ENCODE data around the gene PRKCA. TPM values are rescaled to one million over a fixed set of nuclear protein-coding genes. Genes with fewer than 3 reads are reported as not detected.

PRKCA gene
- total and polyA plus RNA-seq, 12 donors, result 1.6 to 27.6 (median 10.5) TPM

DNA sequence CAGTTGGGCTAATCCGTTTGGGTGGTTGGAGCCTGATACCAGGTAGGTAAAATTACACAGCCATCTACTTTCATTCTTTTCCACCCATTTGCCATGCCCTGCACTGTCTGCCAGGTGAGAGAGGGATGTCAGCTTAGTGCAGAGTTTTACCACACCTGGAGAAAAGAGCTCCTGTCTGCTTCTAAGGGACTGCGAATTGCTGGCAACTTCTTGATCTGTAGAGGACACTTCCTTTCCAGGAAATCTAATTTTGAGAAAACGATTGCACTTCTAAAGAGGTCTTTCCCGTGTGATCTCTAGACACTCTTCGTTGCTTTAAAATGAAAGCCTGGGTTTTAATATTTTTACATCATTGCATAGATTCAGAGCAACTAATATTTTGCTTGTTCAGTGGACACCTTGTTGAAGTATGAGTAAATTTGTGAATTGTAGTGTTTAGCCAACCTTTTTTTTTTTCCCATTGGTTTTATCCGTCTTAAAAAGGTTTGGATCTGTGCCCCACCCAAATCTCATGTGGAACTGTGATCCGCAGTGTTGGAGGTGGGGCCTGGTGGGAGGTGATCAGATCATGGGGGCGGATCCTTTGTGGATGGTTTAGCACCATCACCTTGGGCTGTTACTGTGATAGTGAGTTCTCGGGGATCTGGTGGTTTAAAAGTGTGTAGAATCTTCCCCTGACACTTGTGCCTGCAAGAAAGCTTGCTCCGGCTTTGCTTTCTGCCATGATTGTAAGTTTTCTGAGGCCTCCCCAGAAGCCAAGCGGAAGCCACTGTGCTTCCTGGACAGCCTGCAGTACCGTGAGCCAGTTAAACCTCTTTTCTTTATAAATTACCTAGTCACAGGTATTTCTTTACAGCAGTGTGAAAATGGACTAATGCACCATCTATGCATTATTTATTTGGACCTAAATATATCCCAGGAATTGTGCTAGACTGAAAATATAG, 104.6 kb downstream of the PRKCA start:
- intact Hi-C loops (cut with DNase I), result no loop called here
- Histone ChIP-seq H3K27me3 (no peaks in the 10 kb centered on the region), H3K4me1 (peaks cover 0 to 38% (median 12%) of the 10 kb centered on the region in 9 donors), H3K36me3 (no peaks in the 10 kb centered on the region), H3K27ac (no peak overlapping the region), H3K4me3 (no peak overlapping the region), H3K9me3 (no peaks in the 10 kb centered on the region)
- 78 to 84% methylated on average over 12 of the region's 12 CpGs for WGBS, 2 donors
- no peak for ATAC-seq
- no peak for DNase-seq
- TF ChIP-seq, protein P1, sequence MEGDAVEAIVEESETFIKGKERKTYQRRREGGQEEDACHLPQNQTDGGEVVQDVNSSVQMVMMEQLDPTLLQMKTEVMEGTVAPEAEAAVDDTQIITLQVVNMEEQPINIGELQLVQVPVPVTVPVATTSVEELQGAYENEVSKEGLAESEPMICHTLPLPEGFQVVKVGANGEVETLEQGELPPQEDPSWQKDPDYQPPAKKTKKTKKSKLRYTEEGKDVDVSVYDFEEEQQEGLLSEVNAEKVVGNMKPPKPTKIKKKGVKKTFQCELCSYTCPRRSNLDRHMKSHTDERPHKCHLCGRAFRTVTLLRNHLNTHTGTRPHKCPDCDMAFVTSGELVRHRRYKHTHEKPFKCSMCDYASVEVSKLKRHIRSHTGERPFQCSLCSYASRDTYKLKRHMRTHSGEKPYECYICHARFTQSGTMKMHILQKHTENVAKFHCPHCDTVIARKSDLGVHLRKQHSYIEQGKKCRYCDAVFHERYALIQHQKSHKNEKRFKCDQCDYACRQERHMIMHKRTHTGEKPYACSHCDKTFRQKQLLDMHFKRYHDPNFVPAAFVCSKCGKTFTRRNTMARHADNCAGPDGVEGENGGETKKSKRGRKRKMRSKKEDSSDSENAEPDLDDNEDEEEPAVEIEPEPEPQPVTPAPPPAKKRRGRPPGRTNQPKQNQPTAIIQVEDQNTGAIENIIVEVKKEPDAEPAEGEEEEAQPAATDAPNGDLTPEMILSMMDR (IDR thresholded peaks at IDR 0.05), result no peak

DNA sequence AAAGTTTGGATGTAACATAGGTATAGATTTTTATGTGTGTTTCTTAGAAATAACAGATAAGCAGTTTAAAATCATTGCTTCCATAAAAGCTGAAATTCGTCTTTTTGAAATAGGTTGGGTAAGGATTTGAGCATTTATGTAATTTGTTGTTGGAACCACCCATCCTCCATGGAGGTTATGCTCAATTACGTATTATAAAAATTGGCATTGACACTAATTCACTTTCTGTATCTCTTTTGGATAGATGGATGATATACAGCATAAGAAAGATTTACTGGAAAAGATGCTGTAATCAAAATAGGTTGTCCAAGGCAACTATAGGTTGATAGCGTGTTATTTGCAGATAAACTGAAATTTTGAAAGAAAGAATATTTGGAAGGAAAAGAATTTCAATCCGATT, 105.5 kb downstream of the PRKCA start:
- H3K9me3 ChIP-seq, result no peaks in the 10 kb centered on the region
- WGBS, 2 donors, result 90 to 91% methylated on average over 4 of the region's 4 CpGs
- TF ChIP-seq, protein P1 (IDR thresholded peaks at IDR 0.05), result no peak
- DNase-seq, result no peak
- no peaks in the 10 kb centered on the region for H3K27me3 ChIP-seq
- H3K36me3 ChIP-seq, result no peaks in the 10 kb centered on the region
- no peak overlapping the region for H3K27ac ChIP-seq
- intact Hi-C loops (cut with DNase I), result no loop called here
- H3K4me3 ChIP-seq, result no peak overlapping the region
- H3K4me1 ChIP-seq, result peaks cover 0 to 37% (median 12%) of the 10 kb centered on the region in 9 donors
- no peak for ATAC-seq

DNA sequence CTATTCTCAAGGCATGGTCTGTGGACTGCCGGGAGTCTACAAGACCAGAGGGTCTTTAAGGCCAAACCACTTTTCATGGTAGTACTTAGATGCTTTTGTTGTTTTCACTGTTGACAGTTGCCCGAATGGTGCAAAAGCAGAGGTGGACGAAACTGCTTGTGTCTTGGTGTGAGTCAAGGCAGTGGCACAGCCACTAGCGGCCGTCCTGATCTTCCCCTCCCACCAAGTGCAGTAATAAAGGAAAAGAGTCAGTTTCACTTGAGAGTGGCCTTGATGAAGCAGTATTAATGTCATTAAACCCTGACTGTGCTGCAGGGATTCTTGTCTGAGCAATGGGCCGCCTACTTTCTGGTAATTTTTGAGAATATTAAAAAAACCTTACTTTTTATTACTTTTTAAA, 109.1 kb downstream of the PRKCA start:
- intact Hi-C loops (cut with DNase I), result no loop called here
- no peaks in the 10 kb centered on the region for H3K36me3 ChIP-seq
- H3K4me1 ChIP-seq, result peaks cover 0 to 6% (median 0%) of the 10 kb centered on the region in 9 donors
- no peak overlapping the region for H3K4me3 ChIP-seq
- ATAC-seq (no peak), DNase-seq (no peak)
- H3K27me3 ChIP-seq, result no peaks in the 10 kb centered on the region
- TF ChIP-seq, protein P1 (IDR thresholded peaks at IDR 0.05), result no peak
- no peaks in the 10 kb centered on the region for H3K9me3 ChIP-seq
- 93 to 95% methylated on average over 6 of the region's 6 CpGs for WGBS, 2 donors
- H3K27ac ChIP-seq, result no peak overlapping the region

DNA sequence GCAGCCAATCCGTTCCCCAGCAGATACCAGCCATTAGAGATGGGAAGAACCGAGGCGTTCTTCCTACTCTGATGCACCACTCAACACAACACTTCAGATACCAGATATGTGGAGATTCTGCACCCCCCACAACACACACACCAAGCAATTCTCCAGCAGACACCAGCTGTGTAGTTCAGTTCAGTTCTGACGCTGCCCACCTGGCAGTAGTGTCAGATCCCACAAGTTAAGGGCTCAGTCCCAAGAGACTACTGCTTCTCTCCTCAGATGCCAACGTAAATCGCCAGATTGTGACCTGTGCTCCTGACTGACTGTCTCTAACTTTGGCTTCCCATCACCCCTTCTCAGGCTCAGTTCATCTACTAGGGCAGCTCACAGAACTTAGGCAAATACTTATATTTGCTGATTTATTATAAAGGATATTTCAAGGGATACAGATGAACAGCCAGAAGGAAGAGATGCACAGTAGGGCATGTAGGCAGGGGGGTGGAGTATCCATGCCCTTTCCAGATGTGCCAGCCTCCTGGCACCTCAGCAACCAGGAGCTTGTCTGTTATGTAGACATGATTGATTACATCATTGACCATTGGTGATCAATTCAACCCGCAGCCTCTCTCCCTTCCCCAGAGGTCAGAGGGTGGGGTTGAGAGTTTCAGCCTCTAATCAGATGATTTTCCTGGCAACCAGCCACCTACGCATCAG, 110.6 kb downstream of the PRKCA start:
- no peak overlapping the region for H3K27ac ChIP-seq
- DNase-seq (no peak), ATAC-seq (no peak)
- intact Hi-C loops (cut with DNase I), result no loop called here
- 78 to 80% methylated on average over 8 of the region's 8 CpGs for WGBS, 2 donors
- TF ChIP-seq, protein P1 (IDR thresholded peaks at IDR 0.05), result no peak
- H3K9me3 ChIP-seq, result no peaks in the 10 kb centered on the region
- no peaks in the 10 kb centered on the region for H3K27me3 ChIP-seq
- H3K4me1 ChIP-seq, result peaks cover 0 to 6% (median 0%) of the 10 kb centered on the region in 9 donors
- H3K36me3 ChIP-seq, result no peaks in the 10 kb centered on the region
- H3K4me3 ChIP-seq, result no peak overlapping the region

Measured in heart right ventricle (tissue), 16 donors.